Measurements from ENCODE around the gene DHCR7.

DNA sequence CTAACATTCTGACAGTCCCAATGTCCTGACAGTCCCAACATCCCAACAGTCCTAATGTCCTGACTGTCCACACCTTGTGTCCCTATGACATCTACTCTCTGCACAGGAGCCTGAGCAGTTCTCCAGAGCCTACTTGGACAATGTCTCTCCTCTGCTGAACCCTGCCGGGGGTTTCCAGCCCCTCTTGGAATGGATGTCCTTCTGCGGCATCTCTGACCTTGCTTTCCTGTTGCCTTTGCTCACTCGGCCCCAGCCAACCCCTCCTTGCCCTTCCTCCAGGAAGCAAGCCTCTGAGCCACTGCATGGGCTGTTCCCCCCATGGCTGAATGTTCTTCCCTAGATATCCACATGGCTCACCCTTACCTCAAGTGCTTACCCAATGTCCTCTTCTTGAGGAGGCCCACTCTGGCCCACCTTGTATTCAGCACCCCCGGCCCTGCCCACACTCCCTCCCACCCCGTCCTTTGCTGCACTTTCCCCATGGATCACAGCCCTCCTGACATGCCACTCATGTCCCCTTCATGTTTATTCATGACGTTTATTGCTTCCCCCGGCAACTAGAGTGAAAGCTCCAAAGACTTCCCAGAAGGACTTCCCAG lies 59.5 kb downstream of the DHCR7 start:
- TF ChIP-seq, protein P1, sequence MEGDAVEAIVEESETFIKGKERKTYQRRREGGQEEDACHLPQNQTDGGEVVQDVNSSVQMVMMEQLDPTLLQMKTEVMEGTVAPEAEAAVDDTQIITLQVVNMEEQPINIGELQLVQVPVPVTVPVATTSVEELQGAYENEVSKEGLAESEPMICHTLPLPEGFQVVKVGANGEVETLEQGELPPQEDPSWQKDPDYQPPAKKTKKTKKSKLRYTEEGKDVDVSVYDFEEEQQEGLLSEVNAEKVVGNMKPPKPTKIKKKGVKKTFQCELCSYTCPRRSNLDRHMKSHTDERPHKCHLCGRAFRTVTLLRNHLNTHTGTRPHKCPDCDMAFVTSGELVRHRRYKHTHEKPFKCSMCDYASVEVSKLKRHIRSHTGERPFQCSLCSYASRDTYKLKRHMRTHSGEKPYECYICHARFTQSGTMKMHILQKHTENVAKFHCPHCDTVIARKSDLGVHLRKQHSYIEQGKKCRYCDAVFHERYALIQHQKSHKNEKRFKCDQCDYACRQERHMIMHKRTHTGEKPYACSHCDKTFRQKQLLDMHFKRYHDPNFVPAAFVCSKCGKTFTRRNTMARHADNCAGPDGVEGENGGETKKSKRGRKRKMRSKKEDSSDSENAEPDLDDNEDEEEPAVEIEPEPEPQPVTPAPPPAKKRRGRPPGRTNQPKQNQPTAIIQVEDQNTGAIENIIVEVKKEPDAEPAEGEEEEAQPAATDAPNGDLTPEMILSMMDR (conservative IDR thresholded peaks at IDR 0.05; ENCODE audit: low read depth in 2 of 2), result no peak
- TF ChIP-seq, protein P2, sequence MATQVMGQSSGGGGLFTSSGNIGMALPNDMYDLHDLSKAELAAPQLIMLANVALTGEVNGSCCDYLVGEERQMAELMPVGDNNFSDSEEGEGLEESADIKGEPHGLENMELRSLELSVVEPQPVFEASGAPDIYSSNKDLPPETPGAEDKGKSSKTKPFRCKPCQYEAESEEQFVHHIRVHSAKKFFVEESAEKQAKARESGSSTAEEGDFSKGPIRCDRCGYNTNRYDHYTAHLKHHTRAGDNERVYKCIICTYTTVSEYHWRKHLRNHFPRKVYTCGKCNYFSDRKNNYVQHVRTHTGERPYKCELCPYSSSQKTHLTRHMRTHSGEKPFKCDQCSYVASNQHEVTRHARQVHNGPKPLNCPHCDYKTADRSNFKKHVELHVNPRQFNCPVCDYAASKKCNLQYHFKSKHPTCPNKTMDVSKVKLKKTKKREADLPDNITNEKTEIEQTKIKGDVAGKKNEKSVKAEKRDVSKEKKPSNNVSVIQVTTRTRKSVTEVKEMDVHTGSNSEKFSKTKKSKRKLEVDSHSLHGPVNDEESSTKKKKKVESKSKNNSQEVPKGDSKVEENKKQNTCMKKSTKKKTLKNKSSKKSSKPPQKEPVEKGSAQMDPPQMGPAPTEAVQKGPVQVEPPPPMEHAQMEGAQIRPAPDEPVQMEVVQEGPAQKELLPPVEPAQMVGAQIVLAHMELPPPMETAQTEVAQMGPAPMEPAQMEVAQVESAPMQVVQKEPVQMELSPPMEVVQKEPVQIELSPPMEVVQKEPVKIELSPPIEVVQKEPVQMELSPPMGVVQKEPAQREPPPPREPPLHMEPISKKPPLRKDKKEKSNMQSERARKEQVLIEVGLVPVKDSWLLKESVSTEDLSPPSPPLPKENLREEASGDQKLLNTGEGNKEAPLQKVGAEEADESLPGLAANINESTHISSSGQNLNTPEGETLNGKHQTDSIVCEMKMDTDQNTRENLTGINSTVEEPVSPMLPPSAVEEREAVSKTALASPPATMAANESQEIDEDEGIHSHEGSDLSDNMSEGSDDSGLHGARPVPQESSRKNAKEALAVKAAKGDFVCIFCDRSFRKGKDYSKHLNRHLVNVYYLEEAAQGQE (IDR thresholded peaks at IDR 0.05; ENCODE audit: unreplicated experiment), result no peak
- no peak for TF ChIP-seq EZH2 (IDR thresholded peaks at IDR 0.05; ENCODE audit: low read depth, unreplicated experiment)
- no peak for TF ChIP-seq POLR2AphosphoS5 (IDR thresholded peaks at IDR 0.05; ENCODE audit: low read depth)
- no peak for TF ChIP-seq EZH2phosphoT487 (IDR thresholded peaks at IDR 0.05; ENCODE audit: unreplicated experiment)
- TF ChIP-seq STAT1 (IDR thresholded peaks at IDR 0.05; ENCODE audit: unreplicated experiment), result no peak
- no peak for TF ChIP-seq NANOG (IDR thresholded peaks at IDR 0.05; ENCODE audit: borderline replicate concordance)
- TF ChIP-seq, protein P3, sequence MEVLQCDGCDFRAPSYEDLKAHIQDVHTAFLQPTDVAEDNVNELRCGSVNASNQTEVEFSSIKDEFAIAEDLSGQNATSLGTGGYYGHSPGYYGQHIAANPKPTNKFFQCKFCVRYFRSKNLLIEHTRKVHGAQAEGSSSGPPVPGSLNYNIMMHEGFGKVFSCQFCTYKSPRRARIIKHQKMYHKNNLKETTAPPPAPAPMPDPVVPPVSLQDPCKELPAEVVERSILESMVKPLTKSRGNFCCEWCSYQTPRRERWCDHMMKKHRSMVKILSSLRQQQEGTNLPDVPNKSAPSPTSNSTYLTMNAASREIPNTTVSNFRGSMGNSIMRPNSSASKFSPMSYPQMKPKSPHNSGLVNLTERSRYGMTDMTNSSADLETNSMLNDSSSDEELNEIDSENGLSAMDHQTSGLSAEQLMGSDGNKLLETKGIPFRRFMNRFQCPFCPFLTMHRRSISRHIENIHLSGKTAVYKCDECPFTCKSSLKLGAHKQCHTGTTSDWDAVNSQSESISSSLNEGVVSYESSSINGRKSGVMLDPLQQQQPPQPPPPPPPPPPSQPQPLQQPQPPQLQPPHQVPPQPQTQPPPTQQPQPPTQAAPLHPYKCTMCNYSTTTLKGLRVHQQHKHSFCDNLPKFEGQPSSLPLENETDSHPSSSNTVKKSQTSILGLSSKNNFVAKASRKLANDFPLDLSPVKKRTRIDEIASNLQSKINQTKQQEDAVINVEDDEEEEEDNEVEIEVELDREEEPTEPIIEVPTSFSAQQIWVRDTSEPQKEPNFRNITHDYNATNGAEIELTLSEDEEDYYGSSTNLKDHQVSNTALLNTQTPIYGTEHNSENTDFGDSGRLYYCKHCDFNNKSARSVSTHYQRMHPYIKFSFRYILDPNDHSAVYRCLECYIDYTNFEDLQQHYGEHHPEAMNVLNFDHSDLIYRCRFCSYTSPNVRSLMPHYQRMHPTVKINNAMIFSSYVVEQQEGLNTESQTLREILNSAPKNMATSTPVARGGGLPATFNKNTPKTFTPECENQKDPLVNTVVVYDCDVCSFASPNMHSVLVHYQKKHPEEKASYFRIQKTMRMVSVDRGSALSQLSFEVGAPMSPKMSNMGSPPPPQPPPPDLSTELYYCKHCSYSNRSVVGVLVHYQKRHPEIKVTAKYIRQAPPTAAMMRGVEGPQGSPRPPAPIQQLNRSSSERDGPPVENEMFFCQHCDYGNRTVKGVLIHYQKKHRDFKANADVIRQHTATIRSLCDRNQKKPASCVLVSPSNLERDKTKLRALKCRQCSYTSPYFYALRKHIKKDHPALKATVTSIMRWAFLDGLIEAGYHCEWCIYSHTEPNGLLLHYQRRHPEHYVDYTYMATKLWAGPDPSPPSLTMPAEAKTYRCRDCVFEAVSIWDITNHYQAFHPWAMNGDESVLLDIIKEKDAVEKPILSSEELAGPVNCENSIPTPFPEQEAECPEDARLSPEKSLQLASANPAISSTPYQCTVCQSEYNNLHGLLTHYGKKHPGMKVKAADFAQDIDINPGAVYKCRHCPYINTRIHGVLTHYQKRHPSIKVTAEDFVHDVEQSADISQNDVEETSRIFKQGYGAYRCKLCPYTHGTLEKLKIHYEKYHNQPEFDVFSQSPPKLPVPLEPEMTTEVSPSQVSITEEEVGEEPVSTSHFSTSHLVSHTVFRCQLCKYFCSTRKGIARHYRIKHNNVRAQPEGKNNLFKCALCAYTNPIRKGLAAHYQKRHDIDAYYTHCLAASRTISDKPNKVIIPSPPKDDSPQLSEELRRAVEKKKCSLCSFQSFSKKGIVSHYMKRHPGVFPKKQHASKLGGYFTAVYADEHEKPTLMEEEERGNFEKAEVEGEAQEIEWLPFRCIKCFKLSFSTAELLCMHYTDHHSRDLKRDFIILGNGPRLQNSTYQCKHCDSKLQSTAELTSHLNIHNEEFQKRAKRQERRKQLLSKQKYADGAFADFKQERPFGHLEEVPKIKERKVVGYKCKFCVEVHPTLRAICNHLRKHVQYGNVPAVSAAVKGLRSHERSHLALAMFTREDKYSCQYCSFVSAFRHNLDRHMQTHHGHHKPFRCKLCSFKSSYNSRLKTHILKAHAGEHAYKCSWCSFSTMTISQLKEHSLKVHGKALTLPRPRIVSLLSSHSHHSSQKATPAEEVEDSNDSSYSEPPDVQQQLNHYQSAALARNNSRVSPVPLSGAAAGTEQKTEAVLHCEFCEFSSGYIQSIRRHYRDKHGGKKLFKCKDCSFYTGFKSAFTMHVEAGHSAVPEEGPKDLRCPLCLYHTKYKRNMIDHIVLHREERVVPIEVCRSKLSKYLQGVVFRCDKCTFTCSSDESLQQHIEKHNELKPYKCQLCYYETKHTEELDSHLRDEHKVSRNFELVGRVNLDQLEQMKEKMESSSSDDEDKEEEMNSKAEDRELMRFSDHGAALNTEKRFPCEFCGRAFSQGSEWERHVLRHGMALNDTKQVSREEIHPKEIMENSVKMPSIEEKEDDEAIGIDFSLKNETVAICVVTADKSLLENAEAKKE (CRISPR knock-in tag; IDR thresholded peaks at IDR 0.05), result no peak
- no peak for TF ChIP-seq CREB1 (CRISPR knock-in tag; IDR thresholded peaks at IDR 0.05; ENCODE audit: low read depth)
- TF ChIP-seq JUNB (IDR thresholded peaks at IDR 0.05; ENCODE audit: unreplicated experiment), result no peak
- TF ChIP-seq, protein P4, sequence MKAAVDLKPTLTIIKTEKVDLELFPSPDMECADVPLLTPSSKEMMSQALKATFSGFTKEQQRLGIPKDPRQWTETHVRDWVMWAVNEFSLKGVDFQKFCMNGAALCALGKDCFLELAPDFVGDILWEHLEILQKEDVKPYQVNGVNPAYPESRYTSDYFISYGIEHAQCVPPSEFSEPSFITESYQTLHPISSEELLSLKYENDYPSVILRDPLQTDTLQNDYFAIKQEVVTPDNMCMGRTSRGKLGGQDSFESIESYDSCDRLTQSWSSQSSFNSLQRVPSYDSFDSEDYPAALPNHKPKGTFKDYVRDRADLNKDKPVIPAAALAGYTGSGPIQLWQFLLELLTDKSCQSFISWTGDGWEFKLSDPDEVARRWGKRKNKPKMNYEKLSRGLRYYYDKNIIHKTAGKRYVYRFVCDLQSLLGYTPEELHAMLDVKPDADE (IDR thresholded peaks at IDR 0.05), result no peak

All from GM23338 (cell line).